HG03469 (cell line): ENCODE measurements around the gene RANBP17.
"Not testable (repeated sequence)": the region's sequence is repeated elsewhere in the genome, so short reads cannot be mapped to it uniquely, and the experiment has no call there.

Source experiments
- ATAC-seq: cut with Tn5 transposase; IDR thresholded peaks from one replicate; pipeline ENCODE4 v1.9.1; 2021; ENCODE audit warnings: mild to moderate bottlenecking, moderate library complexity, moderate number of reproducible peaks; ENCODE audit not compliant: unreplicated experiment

The RANBP17 gene

GRCh38 chr5:171283753-171284152 lies 421.9 kb downstream of the RANBP17 start:
- ATAC-seq, result no peak

DNA sequence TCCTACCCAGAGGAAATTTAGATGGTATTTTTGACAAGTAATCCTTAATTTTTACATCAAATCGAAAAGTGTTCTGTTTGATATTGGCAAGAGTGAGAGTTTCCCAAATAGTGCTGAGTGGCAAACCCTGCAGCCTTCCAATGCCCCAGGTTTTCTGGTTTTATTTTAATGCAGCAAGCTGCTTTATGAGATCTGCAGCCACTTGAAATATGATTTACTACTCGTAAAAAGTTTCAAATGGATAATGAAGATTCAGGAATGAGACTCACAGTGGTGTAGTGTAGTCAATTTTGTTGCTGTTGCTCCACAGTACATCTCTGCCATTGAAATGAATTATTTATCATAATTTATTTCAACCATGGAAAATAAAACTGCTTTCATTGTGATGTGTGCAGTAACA lies 423.6 kb downstream of the RANBP17 start:
- no peak for ATAC-seq

- ATAC-seq, result no peak
Observed at GRCh38 chr5:171288066-171288465, 426.2 kb downstream of the RANBP17 start.

DNA sequence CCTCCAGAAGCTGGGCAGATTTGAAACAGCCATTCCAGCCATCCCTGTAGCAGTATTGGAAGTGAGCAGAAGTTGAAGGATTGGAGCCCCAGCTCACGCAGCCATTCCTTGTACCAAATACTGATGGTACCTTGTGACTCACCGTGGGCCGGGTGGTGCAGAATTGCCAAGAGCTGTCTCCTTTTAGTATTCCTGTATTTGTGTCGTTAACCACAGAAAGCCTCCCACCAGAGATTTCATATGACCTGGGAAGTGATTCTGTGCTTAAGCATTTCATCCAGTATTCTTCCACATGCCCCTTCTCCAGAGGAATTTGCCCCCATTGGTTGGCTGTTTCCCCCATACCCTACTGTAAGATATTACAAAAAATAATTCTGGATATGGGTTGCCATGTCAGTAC lies 429.6 kb downstream of the RANBP17 start:
- ATAC-seq, result no peak

DNA sequence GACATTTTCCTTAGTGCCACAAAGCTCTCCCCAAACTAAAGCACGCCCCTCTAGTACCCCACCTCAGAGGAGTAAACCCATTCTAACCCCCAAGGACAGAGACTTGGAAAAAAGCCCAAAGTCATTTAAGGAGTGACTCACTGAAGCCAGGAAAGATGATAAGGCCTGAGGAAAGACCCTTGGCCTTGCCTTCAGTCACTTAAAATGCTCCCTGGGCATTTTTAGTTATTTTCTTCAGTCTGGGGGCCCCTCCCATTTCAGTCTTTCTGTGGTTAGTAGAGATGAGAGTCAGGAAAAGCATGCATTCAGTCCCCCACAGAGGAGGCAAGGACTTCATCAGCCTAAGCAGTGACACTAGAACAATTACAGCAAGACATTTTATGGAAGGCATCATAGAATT lies 433.5 kb downstream of the RANBP17 start:
- no peak for ATAC-seq

DNA sequence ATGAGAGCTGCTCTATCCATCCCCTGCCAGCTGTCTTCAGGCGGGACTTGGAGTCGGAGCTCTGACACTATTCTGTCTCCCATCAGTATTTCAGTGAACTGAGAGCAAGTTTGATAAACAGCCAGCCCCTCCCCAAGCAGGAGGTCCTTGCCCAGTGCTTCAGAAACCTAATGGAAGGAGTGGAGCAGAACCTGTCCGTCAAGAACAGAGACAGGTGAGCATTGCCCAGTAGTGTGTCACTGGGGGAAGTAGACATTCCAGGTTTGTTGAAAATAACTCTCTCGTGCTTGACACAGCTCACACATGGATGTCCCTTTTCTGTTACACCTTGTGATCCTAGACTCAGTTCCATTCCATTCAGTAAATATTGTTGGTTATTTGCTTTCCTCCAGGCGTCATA lies 434.0 kb downstream of the RANBP17 start:
- ATAC-seq, result no peak

- ATAC-seq, result not testable (repeated sequence)
Observed at GRCh38 chr5:171297941-171298340, 436.1 kb downstream of the RANBP17 start.

GRCh38 chr5:171299228-171299627 lies 437.4 kb downstream of the RANBP17 start:
- ATAC-seq, result no peak

GRCh38 chr5:171299851-171300250 lies 438.0 kb downstream of the RANBP17 start:
- ATAC-seq, result no peak

GRCh38 chr5:171300358-171300757 lies 438.5 kb downstream of the RANBP17 start:
- ATAC-seq, result no peak

- no peak for ATAC-seq
Observed at GRCh38 chr5:171306166-171306565, 444.3 kb downstream of the RANBP17 start.

- no peak for ATAC-seq
Observed at GRCh38 chr5:171306781-171307591, 445.2 kb downstream of the RANBP17 start.

DNA sequence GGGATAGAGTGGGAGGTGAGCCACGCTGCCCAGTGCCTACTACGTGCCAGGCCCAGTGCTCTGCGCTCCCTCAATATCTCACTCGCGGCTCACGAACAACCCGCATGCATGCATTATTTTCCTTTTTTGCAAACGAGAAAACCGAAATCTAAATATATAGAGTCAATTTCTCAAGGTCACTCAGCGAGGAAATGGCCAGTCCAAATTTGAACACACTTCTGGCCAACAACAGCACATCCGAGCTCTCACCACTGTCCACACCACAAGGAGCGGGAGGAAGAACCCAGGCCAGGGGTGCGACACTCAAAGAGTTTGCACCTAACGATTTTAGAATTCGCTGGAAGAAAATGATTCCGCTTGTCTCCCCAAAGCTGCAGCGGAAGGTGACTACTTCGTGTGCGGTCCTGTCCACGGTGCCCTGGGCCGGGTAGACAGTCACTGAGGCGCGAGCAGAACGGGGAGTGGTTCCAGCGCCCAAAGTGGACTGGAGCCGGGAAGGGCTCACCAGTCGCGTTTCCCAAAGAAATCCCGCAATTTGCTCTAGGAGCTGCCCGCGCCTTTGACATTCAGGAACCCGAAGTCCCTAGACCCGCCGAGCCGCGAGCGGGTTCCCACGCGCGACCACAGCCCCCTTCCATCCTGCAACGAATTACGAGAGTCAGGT lies 446.1 kb downstream of the RANBP17 start:
- ATAC-seq, result no peak

DNA sequence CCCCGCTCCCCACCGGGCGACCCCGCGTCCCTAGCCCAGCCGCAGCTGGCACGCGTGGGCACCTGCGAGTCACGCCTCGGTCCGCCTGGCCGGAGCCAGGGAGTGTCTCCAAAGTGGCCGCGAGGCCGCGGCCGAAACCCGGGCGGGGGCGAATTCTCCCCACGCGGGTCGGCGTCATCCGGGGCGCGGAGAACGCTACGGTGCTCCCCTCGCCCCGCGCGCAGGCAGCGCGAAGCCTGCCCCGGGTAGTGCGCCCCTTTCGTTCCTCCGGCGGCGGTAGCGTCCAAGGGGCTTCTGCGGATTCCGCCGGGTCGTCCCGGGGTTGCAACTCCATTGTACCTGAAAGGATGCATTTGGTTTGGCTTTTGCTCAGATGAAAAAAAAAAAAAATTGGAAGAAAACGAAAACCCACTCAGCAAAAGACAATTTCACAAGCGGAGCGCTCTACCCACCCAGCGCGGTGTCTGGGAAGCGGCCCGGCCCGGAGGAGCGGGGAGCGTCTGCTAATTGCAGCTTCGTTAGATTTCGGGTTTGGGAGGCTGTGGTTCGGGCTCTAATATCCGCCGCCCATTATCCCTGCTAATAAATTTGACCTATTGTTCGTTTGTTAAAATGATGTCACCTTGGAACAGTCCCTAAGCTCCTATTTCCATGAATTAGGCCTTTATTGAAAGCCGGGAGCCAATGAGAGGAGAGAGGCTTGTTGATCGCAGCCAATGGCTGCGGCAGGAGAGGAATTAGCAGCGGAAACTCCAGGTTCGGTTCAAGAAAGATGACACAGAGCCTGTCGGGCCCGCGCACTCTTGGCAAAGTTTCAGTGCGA lies 446.8 kb downstream of the RANBP17 start, which contains the start of gene TLX3:
TSS of gene TLX3 (plus strand) at position 796 of the 823 bp plus-strand sequence. CDS start 118 bp downstream, outside the sequence.
- ATAC-seq, result no peak

- ATAC-seq, result no peak
Observed at GRCh38 chr5:171309276-171310211, 447.7 kb downstream of the RANBP17 start.

GRCh38 chr5:171310212-171310818 lies 448.5 kb downstream of the RANBP17 start:
- ATAC-seq, result no peak

- ATAC-seq, result no peak
Observed at GRCh38 chr5:171310819-171311321, 449.1 kb downstream of the RANBP17 start.

DNA sequence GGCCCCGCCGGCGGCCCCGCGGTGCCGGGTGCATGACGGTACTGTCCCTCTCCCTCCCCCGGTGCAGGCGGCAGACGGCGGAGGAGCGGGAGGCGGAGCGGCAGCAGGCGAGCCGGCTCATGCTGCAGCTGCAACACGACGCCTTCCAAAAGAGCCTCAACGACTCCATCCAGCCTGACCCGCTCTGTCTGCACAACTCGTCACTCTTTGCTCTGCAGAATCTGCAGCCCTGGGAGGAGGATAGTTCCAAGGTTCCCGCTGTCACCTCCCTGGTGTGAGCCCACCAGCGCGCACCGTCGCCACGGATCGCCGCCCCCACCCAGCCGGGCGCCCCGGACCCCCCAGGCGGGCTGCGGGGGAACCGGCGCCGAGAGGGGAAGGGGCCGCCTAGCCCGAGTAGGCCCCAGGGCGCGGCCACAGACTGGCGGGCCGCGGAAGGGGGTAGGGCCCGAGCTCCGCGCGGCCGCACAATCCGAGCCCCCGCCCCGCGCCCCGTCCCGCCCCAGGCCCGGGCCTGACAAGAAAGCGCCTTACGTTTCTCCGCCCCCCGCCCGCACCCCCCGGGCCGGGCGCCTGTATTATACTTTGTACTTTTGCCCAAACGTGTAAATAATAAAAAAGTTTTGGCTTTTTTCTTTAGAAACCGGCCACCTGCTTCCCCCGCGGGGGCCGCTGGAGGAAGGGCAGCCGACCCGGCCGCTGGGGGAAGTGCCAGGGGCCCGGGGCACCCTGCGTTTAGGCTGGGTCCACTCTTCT lies 449.7 kb downstream of the RANBP17 start:
- no peak for ATAC-seq
